NCI-H1436 treated with DMSO at 0.1 percent for 48 hours (cell line): ENCODE results near the gene ITGAE.
"Not testable (repeated sequence)": the region's sequence is repeated elsewhere in the genome, so short reads cannot be mapped to it uniquely, and the experiment has no call there.

Experiments used
- DNase-seq: peaks from one replicate; lab custom pipeline; 2025; lab: John Stamatoyannopoulos, UW

ITGAE gene

DNA sequence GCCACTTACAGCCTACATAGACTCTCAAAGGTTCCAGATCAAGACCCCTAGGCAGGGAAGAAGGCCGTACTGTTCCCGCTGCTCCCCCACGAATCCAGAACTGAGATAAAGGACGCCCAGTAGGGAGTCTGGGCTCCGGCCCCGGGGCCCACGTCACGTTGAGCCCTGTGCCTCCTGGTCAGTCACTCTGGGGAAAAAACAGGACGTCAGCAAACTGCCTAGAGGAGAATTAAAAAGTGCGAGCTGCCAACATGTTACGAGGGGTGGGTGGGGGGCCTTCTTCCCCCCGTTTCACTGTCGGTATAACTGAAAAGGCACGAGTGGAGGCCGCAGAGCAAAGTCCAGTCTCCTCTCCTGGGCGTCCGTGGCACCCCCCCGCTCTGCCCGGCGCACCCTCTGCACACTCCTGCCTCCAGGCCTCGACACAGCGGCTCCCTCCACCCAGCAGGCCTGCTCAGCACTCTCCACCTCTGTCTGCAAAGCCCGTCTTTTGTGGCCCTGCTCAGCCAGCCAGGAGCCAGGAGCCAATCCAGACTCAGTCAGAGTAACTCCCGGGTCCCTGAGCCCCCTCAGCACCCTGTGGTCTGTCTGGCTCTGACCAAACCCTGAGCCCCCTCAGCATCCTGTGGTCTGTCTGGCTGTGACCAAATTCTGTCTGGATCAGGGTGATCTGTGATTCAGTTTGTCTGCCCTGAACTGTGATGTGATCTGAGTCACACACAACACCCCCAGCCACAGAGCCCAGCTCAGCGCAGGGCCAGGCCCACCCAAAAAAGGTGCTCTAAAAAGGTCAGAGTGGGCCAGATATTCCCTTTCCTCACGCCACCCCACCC lies 6.2 kb downstream of the ITGAE start:
- DNase-seq = no peak

DNA sequence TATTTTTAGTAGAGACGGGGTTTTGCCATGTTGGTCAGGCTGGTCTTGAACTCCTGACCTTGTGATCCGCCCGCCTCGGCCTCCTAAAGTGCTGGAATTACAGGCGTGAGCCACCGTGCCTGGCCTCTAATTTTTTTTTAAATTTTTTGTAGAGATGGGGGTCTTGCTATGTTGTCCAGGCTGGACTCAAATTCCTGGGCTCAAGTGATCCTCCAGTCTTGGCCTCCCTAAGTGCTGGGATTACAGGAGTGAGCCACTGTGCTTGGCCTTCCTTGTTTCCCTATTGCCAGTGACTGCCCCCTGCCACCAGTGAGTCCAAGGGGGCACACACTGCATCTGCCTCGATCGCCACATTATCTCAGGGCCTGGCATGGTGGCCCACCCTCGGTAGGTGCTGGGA lies 6.8 kb downstream of the ITGAE start:
- DNase-seq = not testable (repeated sequence)

DNA sequence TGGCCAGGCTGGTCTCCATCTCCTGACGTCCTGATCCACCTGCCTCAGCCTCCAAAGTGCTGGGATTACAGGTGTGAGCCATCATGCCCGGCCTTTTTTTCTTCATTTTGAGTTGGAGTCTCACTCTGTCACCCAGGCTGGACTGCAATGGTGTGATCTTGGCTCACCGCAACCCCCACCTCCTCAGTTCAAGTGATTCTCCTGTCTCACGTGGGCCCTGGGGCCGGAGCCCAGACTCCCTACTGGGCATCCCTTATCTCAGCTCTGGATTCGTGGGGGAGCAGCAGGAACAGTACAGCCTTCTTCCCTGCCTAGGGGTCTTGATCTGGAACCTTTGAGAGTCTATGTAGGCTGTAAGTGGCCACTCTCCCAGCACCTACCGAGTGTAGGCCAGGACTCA lies 7.7 kb downstream of the ITGAE start:
- not testable (repeated sequence) for DNase-seq

DNA sequence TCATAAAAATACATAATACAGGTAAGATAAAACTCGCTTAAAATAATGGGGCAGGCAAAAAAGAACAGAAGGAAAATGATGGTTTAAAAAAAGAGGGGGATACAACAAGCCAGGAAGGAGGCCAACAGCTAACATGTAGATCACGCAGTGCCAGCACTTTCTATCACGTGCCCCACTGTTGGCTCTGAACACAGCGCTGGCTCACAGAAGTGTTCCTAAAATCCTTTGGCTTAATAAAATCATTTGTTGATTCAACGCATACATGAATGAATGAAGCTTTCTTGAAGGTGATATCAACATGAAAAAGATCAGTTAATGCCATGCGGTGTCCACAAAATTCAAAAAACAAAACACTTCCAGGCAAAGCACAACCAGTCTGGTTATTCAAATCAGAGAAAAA lies 8.5 kb downstream of the ITGAE start:
- DNase-seq = no peak

DNA sequence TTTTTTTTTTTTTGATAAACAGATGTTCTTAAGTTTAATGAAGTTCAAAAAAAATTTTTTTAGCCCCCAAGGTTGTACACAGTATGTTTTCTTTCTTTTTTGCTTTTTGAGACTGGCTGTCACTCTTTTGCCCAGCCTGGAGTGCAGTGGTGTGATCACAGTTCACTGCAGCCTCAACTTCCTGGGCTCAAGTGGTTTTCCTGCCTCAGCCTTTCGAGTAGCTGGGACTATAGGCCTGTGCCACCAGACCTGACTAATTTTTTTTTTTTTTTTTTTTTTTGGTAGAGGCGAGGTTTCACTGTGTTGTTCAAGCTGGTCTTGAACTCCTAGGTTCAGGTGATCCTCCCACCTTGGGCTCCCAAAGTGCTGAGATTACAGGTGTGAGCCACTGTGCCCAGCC lies 12.8 kb downstream of the ITGAE start:
- DNase-seq = no peak

DNA sequence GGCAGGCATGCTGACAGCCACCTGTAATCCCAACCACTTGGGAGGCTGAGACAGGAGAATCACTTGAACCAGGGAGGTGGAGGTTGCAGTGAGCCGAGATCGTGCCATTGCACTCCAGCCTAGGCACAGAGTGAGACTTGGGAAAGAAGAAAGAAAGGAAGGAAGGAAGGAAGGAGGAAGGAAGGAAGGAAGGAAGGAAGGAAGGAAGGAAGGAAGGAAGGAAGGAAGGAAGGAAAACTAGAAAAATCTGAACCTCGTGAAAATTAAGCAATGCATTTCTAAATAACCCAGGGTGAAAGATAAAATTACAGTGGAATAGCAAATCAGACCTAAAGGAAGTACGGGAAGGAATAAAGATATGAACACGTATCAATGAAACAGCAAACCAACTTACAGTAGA lies 15.7 kb downstream of the ITGAE start:
- not testable (repeated sequence) for DNase-seq

DNA sequence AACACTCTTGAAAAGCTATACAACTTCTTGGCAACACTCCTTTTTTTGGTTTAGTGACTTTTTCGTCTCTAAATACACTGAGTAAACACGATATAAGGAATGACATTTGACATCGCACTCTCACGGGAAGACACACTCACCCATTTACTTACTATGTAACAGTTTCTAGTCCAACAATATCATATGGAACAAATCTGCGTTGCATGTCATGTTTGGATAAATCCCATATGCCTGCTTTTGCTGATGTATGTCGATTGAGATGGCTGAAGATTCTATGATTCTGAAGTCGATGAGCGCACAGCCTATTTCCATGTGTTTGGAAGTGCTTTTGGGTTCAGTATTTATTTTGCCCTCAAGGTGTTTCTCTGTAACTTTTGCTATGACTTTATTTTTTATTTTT lies 18.2 kb downstream of the ITGAE start:
- DNase-seq = no peak

DNA sequence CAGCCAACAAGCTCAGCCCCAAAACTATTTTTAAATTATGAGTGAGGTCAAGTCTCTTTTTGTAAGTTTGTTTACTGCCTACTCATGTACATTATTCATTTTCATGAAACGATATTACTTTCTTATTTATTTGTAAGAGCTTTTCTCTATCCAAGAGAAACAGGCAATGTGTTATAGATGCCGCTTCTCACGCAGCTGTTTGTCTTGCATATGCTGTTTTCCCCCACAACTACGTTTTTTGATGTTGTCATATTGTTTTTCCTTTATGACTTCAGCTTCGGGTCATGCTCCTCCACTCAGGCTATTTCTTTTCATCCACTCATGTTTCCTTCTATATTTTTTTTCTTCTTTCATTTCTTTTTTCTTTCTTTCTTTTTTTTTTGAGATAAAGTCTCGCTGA lies 20.0 kb downstream of the ITGAE start:
- no peak for DNase-seq

DNA sequence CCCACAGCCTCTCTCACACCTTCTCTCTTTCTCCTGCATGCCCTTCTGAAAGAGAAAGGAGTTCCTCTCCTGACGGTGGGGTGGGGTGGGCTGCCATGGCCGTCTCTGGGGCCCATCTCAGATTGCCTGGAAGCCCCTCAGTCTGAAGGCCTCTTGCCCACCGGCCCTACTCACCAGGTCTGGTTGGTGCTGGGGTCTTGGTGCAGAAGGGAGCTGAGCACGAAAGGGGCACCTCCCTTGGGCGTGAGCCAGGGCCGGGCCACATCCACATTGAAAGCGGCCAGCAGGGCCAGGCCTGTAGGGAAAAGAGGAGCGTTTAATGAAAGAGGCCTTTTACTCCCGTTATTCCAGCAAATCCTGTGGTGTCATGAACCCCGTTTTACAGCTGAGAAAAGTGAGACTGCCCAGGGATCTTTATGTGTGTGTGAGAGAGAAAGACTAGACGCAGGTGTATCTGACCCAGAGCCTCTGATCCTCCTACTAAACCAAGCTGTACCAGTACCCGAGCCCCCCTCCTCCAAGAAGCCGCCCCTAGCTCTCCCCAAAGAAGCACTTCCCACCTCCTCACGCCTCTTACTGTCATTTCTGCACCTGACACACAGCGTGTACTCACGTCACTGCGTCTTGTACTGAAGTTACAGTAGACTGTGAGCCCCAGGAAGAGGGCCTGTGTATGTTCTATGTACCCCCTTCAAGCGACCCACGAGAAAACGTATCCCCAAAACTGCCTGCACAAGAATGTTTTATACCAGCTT lies 23.4 kb downstream of the ITGAE start:
- DNase-seq = no peak

DNA sequence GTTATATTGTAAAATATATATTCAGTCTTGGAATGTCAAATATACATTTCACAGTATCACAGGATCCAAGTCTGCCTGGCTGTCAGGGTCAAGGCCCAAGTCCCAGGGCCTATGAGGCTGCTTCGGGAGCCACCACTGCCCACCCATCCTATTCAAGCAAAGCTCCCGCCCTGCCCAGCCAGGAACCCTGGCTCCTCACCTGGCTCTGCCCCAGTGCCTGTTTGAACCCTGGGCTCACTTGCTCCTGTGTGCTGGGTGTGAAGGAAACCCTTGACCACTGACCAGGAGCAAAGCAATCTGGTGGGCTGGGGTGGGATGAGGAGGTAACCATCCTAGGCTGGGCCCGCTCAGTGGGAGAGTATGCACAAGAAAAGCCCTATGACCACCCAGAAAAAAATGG lies 27.0 kb downstream of the ITGAE start:
- no peak for DNase-seq

DNA sequence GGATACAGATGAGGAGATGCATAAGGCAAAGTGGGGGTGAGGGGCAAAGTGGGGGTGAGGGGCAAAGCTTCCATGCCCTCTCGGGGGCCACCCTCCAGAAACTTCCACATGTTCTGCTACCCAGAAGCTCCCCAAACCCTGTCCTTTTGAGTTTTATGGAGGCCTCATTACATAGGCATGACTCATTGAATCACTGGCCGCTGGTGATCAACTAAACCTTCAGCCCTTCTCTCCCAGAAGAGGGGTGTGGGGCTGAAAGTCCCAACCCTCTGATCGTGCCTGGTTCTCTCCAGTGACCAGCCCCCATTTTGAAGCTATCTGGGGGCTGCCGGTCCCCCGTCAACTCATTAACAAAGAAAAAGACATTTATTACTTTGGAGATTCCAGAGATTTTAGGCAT lies 27.5 kb downstream of the ITGAE start:
- DNase-seq = no peak

DNA sequence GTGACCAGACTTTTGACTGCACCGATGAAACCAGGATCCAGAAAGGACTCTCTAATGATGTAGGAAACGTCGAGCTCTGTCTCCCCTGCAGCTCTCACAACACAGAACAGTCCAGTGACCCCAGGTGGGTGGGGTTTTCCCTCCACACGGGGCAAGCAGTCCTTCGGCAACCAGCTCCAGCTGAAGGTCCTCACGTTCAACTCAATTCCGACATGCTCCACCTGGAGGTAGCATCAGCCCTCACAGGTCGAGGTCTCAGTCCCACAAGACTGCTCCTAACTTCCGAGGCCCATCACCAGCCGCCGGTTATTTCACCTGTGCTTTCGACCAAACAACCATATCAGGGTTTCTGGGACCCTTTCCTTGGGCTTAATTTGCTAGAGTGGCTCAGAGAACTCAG lies 28.2 kb downstream of the ITGAE start:
- DNase-seq = no peak

DNA sequence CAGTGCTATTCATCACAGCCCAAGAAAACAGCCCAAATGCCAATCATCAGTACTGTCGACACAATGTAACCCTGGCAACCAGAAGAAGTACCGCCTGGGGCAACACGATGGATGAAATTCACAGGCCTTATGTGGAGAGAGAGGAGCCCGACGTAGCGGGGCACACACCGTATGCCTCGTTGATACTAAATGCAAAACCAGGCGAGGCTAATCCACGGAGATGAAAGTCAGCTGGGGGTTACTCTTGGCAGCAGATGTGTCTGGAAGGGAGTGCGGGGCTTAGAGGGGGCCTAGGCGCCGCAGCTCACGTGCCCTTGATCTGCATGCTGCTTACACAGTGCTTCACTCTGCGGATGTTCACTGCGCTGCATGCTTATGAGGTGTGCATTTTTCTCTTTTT lies 29.8 kb downstream of the ITGAE start:
- no peak for DNase-seq

DNA sequence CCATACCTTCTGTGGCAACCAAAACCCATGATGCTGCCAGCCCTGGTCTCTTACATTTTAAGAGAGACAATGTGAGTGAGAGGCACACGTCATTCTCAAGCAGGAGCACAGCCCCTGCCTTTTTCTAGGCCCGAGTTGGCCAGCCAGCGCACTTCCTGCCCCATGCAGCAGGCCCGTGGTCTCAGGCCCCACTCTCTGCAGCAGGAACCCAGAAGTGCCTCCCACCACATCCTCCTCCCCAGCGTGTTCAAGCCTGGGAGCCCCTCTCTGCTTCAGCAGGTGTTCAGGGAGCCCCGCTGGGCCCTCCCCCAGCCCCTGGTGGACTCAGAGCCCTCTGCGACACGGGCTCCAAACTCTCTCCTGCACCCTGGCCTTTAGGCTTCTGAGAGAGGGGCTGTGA lies 30.5 kb downstream of the ITGAE start:
- DNase-seq = no peak

DNA sequence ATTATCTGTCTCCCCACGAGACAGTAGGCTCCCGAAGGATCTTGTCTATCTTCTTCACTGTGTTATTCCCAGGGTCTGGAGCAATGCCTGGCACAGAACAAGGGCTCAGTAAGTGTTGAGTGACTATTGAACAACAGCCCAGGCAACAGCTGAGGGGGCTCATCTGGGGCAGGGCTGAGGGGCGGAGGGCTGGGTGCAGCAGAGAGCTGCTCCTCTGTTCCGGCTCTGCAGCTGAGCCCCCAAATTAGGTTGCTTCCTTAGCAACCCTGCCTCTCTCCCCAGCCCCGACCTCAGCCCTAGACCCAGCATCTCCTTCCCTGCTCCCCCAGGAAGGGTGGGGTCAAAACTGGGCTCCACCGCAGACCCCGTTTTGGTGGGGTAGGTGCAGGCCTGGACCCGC lies 32.2 kb downstream of the ITGAE start:
- no peak for DNase-seq

DNA sequence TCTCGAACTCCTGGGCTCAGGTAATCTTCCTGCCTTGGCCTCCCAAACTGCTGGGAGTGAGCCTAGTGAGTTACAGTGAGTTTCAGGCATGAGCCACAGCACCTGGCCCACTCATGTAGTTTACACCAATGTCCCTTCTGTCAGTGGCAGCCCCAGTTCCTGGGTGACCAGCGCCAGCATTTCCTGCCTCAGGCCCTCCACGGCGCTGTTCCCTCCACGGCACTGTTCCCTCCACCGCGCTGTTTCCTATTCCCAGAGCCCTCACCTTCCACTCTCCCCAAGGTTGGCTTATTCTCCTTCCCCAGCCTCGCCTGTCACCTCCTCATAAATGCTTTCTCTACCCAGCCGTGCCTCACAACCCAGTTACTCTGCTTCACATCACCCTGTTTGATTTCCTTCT lies 32.6 kb downstream of the ITGAE start:
- no peak for DNase-seq

DNA sequence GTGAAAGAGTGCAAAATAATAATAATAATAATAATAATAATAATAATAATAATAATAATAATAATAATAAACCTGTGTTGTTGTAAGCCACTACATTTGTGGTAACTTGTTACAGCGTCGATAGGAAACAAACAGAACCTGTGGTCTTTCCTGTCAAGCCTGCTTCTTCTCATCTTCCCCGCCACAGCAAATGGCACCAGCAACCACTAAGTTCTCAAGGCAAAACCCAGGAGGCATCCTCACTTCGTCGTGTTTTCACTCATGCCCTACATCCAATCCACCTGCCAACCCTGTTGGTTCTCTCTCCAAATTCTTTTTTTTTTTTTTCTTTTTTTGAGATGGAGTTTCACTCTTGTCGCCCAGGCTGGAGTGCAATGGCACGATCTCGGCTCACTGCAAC lies 34.2 kb downstream of the ITGAE start:
- DNase-seq = no peak

DNA sequence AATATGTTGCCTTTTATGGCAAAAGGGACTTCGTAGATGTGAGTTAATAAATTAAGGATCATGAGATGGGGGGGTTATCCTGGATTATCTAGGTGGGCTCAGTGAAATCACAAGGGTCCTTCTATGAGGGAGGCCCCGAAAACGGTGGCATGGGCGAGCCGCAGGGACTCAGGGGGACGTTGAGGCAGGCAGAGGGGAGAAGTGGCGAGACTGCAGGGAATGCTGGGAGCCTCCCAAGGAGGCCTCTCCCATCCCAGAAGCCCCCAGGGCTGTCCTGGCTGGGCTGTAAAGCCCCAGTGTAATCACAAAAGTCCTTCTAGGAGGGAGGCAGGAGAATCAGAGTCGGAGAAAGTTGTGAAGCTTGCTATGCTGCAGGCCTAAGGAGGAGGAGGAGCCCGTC lies 35.0 kb downstream of the ITGAE start:
- DNase-seq = no peak

DNA sequence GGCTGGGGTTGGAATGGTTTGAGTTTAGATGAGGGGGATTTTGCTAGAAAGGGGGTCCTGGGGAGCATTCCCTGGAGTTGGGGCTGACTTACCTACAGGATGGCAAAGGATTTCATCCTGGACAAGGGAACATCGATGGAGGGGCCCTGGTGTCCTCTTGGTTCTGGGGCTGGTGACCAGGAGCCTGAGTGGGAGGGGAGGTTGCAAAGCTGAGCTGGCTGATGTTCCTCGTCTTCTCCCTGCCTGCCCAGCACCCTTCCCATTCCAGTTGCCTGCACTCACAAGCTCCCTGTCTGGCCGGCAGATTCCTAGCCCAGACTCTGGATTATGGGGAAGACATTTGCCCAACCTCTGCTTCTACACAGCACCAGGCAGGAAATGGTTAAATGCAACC lies 37.2 kb downstream of the ITGAE start:
- DNase-seq = no peak

DNA sequence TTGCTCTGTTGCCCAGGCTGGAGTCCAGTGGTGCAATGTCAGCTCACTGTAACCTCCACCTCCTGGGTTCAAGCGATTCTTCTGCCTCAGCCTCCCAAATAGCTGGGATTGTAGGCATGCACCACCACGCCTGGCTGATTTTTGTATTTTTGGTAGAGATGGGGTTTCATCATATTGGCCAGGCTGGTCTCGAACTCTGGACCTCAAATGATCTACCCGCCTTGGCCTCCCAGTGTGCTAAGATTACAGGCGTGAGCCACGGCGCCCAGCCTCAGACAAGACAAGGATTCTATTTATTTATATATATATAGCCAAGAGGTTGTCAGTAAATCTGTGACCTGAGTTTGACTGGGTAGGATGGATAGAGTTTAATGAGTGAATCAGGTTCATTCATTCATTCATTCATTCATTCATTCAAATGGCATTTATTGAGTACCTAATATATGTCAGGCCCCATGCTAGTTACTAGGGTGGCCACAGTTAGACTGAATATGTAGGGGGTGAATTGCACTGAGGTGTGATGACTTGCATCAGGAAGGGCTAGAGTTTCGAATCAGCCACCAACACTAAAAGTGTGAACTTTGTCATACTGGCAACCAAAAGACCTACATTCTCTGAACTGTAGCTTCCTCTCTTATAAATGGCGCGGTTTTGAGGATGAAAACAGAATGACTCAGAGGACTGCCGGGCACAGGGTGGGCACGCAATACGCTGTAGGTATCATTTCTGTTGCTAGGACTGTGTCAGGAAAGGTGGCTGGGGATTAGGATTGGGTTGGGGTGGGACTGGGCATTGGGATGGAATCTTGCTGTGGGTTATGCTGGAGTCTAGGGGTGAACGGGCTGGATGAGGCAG lies 37.8 kb downstream of the ITGAE start:
- DNase-seq = no peak

DNA sequence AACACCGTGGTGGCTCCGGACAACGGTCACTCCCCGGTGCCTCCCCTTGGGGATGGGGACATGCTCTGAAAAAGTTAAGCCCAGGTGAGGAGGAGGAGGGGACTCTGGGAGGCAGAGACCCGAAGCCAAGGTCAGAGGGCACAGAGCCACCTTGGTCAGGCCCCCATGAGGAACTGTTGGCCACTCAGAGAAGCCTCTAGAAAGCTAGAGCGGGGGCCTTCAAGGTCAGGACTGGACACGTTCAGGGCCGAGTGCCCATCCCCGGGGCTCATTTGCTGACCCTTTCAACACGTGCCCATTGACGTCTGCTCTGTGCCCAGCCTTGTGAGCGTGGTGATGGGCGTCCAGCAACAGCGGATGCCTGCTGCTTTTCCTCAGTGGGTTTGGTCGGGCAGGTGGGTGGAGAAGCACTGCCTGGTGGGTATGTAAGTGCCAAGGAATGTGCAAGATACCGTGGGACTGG lies 39.0 kb downstream of the ITGAE start:
- no peak for DNase-seq

DNA sequence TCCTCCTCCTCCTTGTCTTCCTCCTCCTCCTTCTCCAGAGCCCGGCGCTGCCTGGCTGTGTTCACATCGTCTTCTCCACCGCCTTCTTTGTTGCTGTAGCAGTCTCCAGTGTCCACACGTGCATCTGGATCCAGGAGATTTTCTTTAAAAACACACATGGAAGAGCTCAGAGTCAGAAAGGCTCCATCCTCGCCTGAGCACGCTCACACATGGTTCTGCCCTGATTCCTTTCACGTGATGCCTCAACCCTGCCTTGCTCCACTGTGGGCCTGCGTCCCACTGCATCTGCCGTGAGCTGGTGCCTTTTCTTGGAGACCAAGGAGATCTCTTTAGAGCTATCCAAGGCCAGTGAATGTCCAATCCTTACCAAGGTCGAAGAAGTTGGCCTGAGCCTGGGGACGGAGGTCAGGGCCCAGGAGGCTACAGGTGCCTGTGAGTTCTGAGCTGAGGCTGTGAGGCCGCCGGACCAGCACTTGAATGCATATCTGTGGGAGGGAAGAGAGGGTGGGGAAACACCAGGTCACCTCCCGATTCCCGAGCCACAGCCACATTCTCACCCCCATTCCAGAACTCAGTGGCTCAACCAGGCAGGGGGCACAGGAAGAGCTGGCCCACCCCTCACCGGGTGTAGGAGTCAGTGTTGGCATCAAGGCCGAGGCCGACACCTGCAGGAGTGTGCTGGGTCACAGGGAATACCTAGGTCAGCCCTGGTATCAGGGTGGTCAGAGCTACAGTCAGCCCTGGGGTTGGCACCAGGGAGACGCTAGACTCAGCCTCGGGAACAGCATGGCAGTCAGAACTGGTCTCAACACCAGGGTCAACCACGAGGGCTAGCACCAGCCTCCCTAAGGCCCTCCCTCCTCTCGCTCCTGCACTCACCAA lies 39.7 kb downstream of the ITGAE start:
- DNase-seq = no peak
